Hepatocyte (in vitro differentiated cells): Measurements from ENCODE around the gene ZBTB16. TPM values are rescaled to one million over a fixed set of nuclear protein-coding genes. Genes with fewer than 3 reads are reported as not detected.

ENCODE experiments used
- DNase-seq: peaks from one replicate; pipeline ENCODE4 v3.0.0-alpha.2; 2016; ENCODE audit warnings: low spot score
- H2AFZ ChIP-seq: fragments of 200-600 bp; sonication (generic); 2 replicates; pipeline ENCODE4 v1.6.0; 2016; ENCODE audit warnings: antibody characterized with exemption, mild to moderate bottlenecking
- H3K27ac ChIP-seq: fragments of 200-600 bp; sonication (generic); 2 replicates; pipeline ENCODE4 v1.5.1; 2016; ENCODE audit warnings: mild to moderate bottlenecking
- H3K27me3 ChIP-seq: fragments of 200-600 bp; sonication (generic); 2 replicates; pipeline ENCODE4 v1.6.1; 2016
- H3K36me3 ChIP-seq: fragments of 200-600 bp; sonication (generic); replicated peaks from 2 replicates; pipeline ENCODE4 v1.5.1; 2016; ENCODE audit warnings: low read depth; ENCODE audit not compliant: insufficient read depth
- H3K4me1 ChIP-seq: fragments of 200-600 bp; sonication (generic); 2 replicates; pipeline ENCODE4 v1.5.1; 2016; ENCODE audit warnings: mild to moderate bottlenecking, moderate library complexity; ENCODE audit not compliant: insufficient read depth
- H3K4me2 ChIP-seq: fragments of 200-600 bp; sonication (generic); 2 replicates; pipeline ENCODE4 v1.6.0; 2016
- H3K4me3 ChIP-seq: fragments of 200-600 bp; sonication (generic); 2 replicates; pipeline ENCODE4 v1.5.1; 2016; ENCODE audit warnings: mild to moderate bottlenecking
- H3K79me2 ChIP-seq: fragments of 200-600 bp; sonication (generic); 2 replicates; pipeline ENCODE4 v1.6.0; 2017; ENCODE audit warnings: mild to moderate bottlenecking
- H3K9me2 ChIP-seq: fragments of 200-600 bp; sonication (generic); replicated peaks from 2 replicates; pipeline ENCODE4 v1.6.0; 2017; ENCODE audit warnings: mild to moderate bottlenecking; ENCODE audit not compliant: insufficient read depth
- H3K9me3 ChIP-seq: fragments of 200-600 bp; sonication (generic); 2 replicates; pipeline ENCODE4 v1.5.1; 2016; ENCODE audit warnings: low read depth, mild to moderate bottlenecking
- H4K20me1 ChIP-seq: fragments of 200-600 bp; sonication (generic); 2 replicates; pipeline ENCODE4 v1.6.0; 2016; ENCODE audit warnings: mild to moderate bottlenecking; ENCODE audit not compliant: insufficient read depth, poor library complexity, severe bottlenecking
- EZH2 ChIP-seq: fragments of 200-600 bp; sonication (generic); IDR thresholded peaks from 2 replicates; pipeline ENCODE4 v1.6.1; 2016; ENCODE audit warnings: antibody characterized with exemption, mild to moderate bottlenecking, borderline replicate concordance
- EZH2phosphoT487 ChIP-seq: fragments of 200-600 bp; sonication (generic); IDR thresholded peaks from one replicate; pipeline ENCODE4 v1.6.1; 2018; ENCODE audit warnings: antibody characterized with exemption, mild to moderate bottlenecking, low read depth, moderate library complexity; ENCODE audit not compliant: unreplicated experiment, severe bottlenecking
- WGBS: methylation state at CpG from one replicate; pipeline ENCODE4 v1.1.6; 2016; ENCODE audit warnings: low lambda C conversion rate; ENCODE audit errors: missing lambda C conversion rate; 5-methylcytosine and 5-hydroxymethylcytosine counted together
- polyA plus RNA-seq: library from polyadenylated mRNA; unstranded; fragments of >200 nt; fragmentation: Nextera tagmentation; extraction: Ambion mirVana; gene quantifications from 2 replicates; pipeline ENCODE4 v1.2.1, GENCODE V29; 2016
- total RNA-seq: library from RNA; depleted of rRNA; stranded (reverse); fragments of >200 nt; gene quantifications from 2 replicates; pipeline ENCODE4 v1.2.3, GENCODE V29; 2014
- TF ChIP-seq, protein P1 (sequence below): fragments of 200-600 bp; sonication (generic); IDR thresholded peaks from 2 replicates; pipeline ENCODE4 v1.5.1; 2016; ENCODE audit warnings: antibody characterized with exemption, mild to moderate bottlenecking; ENCODE audit not compliant: poor library complexity

Gene ZBTB16
- total and polyA plus RNA-seq, 2 experiments from 2014 or later, result 30.1 to 52.3 TPM

DNA sequence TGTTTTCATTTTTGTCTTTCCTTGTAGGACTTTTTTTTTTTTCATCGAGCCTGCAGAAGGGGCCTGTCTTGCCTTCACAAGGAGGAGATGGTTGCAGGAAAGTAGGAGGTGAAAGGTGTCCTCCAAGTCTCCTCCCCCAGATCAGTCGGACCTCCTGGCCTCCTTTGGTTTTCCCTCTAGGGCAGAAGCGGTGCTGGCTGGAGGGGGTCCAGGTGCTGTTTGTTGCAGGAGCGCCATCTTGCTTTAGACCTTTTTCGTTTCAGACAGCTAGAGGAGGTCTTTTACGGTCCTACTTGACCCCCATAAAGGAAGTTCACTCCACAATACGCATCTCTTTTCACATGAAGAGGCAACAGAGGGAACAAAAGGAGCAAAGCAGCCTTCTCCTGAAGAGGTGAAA lies 66.0 kb downstream of the ZBTB16 start:
- H3K9me2 ChIP-seq, result no peaks in the 10 kb centered on the region
- H3K27ac ChIP-seq, result no peak overlapping the region
- no peaks in the 10 kb centered on the region for H3K9me3 ChIP-seq
- H4K20me1 ChIP-seq, result peaks cover 7% of the 10 kb centered on the region
- H3K4me3 ChIP-seq, result no peak overlapping the region
- H3K4me2 ChIP-seq, result no peak overlapping the region
- TF ChIP-seq EZH2phosphoT487 (no peak), EZH2 (no peak)
- TF ChIP-seq, protein P1, sequence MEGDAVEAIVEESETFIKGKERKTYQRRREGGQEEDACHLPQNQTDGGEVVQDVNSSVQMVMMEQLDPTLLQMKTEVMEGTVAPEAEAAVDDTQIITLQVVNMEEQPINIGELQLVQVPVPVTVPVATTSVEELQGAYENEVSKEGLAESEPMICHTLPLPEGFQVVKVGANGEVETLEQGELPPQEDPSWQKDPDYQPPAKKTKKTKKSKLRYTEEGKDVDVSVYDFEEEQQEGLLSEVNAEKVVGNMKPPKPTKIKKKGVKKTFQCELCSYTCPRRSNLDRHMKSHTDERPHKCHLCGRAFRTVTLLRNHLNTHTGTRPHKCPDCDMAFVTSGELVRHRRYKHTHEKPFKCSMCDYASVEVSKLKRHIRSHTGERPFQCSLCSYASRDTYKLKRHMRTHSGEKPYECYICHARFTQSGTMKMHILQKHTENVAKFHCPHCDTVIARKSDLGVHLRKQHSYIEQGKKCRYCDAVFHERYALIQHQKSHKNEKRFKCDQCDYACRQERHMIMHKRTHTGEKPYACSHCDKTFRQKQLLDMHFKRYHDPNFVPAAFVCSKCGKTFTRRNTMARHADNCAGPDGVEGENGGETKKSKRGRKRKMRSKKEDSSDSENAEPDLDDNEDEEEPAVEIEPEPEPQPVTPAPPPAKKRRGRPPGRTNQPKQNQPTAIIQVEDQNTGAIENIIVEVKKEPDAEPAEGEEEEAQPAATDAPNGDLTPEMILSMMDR, result no peak
- H2AFZ ChIP-seq, result no peak overlapping the region
- no peak for DNase-seq
- H3K4me1 ChIP-seq, result peaks cover 25% of the 10 kb centered on the region
- peaks cover 80% of the 10 kb centered on the region for H3K79me2 ChIP-seq
- WGBS, result 93% methylated on average over 7 of the region's 7 CpGs
- no peaks in the 10 kb centered on the region for H3K27me3 ChIP-seq
- no peaks in the 10 kb centered on the region for H3K36me3 ChIP-seq

DNA sequence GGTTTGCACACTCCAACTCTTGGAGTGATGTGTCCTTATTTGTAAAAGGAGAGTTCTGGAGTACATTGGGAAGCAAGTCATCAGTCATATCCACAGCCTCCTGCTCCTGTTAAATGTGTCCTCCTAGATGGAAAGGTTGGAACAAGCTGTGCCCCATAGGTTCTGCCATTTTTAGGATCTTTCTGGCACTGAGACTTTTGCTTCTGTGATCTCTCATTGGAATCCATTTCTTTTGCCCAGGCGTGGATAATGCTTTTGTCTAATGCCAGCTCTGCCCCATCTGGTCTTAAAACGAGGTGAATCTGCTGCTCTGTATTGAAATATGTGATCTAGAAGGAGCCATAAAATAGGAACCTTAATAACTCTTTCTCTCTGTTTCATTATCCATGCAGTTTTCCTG lies 66.4 kb downstream of the ZBTB16 start:
- H3K79me2 ChIP-seq, result peaks cover 80% of the 10 kb centered on the region
- H3K4me2 ChIP-seq, result no peak overlapping the region
- no peak overlapping the region for H2AFZ ChIP-seq
- H3K9me3 ChIP-seq, result no peaks in the 10 kb centered on the region
- peaks cover 29% of the 10 kb centered on the region for H3K4me1 ChIP-seq
- no peaks in the 10 kb centered on the region for H3K9me2 ChIP-seq
- H4K20me1 ChIP-seq, result peaks cover 7% of the 10 kb centered on the region
- WGBS, result 91% methylated on average over 2 of the region's 2 CpGs
- H3K27ac ChIP-seq, result no peak overlapping the region
- no peak for DNase-seq
- H3K4me3 ChIP-seq, result no peak overlapping the region
- H3K36me3 ChIP-seq, result no peaks in the 10 kb centered on the region
- H3K27me3 ChIP-seq, result no peaks in the 10 kb centered on the region
- TF ChIP-seq, protein P1, result no peak
- TF ChIP-seq EZH2 (no peak), EZH2phosphoT487 (no peak)

DNA sequence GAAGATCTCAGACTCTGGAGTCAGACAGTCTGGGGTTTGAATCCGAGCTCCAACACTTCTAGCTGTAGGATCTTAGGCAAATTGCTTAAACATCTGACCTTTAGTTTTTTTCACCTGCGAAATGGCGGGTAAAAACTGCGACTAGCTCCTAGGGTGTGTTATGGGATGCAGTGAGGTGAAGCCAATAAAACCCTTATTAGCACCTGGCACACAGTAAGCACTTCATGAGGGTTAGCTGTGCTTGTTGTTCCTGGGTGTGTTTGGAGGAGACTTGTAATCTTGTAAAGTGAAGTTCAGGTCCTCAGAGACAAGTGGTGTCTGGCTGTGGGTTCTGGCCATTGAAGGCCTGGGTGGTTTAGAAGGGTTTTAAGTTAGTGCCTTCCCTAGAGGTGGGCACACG lies 68.9 kb downstream of the ZBTB16 start:
- Histone ChIP-seq H2AFZ (no peak overlapping the region), H4K20me1 (no peaks in the 10 kb centered on the region), H3K79me2 (peaks cover 90% of the 10 kb centered on the region), H3K4me1 (peaks cover 33% of the 10 kb centered on the region), H3K27ac (no peak overlapping the region), H3K36me3 (no peaks in the 10 kb centered on the region), H3K4me2 (no peak overlapping the region), H3K9me3 (no peaks in the 10 kb centered on the region), H3K9me2 (no peaks in the 10 kb centered on the region), H3K27me3 (no peaks in the 10 kb centered on the region), H3K4me3 (no peak overlapping the region)
- 93% methylated on average over 5 of the region's 5 CpGs for WGBS
- TF ChIP-seq EZH2, result no peak
- TF ChIP-seq, protein P1, result no peak
- no peak for TF ChIP-seq EZH2phosphoT487
- no peak for DNase-seq

DNA sequence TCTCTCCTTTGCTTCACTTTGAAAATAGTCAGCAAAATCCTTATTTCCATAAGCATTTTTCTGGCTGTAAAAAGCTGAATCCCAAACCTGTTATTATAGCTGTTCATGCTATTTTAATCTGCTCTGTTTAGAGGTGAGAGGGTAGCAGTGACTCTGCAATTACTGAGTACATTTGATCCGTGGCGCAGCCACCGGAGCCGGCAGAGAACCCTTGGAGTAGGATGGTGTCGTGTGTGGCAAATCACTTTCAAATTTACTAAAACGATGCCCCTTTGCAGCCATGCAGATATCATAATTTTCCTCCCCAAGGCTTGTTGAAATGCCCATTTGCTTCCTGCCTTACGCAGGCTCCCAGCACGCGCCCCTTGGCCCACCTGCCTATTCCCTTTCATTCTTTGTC lies 69.6 kb downstream of the ZBTB16 start:
- no peaks in the 10 kb centered on the region for H3K9me2 ChIP-seq

More for the DNA sequence above, 69.6 kb downstream of the ZBTB16 start:
- no peak for DNase-seq
- 96% methylated on average over 9 of the region's 9 CpGs for WGBS
- TF ChIP-seq EZH2 (no peak), EZH2phosphoT487 (no peak)
- TF ChIP-seq, protein P1, result no peak
- Histone ChIP-seq H3K79me2 (peaks cover 90% of the 10 kb centered on the region), H3K36me3 (no peaks in the 10 kb centered on the region), H3K4me1 (peaks cover 33% of the 10 kb centered on the region), H3K9me3 (no peaks in the 10 kb centered on the region), H3K27ac (no peak overlapping the region), H3K4me3 (no peak overlapping the region), H4K20me1 (no peaks in the 10 kb centered on the region), H3K27me3 (no peaks in the 10 kb centered on the region), H3K4me2 (no peak overlapping the region), H2AFZ (no peak overlapping the region)
